Measurements from ENCODE around the gene CTR9. TPM values are rescaled to one million over a fixed set of nuclear protein-coding genes. Genes with fewer than 3 reads are reported as not detected.

The CTR9 gene
- total and polyA plus RNA-seq, 2 of the 8 experiments (the other 6 are each of a cell fraction or from before 2014, with no cell fraction given), result 6.1 to 37.7 TPM

DNA sequence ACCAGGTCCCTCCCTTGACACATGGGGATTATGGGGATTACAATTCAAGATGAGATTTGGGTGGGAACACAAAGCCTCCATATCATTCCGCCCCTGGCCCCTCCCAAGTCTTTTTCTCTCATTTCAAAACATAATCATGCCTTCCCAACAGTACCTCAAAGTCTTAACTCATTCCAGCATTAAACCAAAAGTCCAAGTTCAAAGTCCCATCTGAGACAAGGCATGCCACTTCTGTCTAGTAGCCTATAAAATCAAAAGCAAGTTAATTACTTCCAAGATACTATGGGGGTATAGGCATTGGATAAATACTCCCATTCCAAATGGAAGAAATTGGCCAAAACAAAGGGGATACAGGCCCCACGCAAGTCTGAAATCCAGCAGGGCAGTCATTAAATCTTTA lies 77.4 kb downstream of the CTR9 start:
- ChIA-PET CTCF (ENCODE audit: partially characterized antibody) (interaction anchor here (1.9 kb wide), 1 partner anchor 58 kb away, joined by 4 read pairs; no protein-coding TSS in a partner anchor), POLR2A (ENCODE audit: partially characterized antibody) (interaction anchor here (2.6 kb wide), 1 partner anchor 19 kb away, joined by 16 read pairs; the partner anchor contains the start of gene EIF4G2)
- no peak overlapping the region for H3K56ac ChIP-seq (replicated peaks; ENCODE audit: insufficient read length, low read depth, low read length)

More for the DNA sequence above, 77.4 kb downstream of the CTR9 start:
- no peak overlapping the region for H3K27ac ChIP-seq (ENCODE audit: low read depth, low read length)
- H3K36me3 ChIP-seq (ENCODE audit: control insufficient read depth in 2 of 4, insufficient read depth in 4 of 4, low read length in 3 of 4), result no peaks in the 10 kb centered on the region
- no peak overlapping the region for H2BK12ac ChIP-seq (ENCODE audit: low read depth, low read length)
- no peak overlapping the region for H3K9ac ChIP-seq (replicated peaks in 1 of 4; ENCODE audit: extremely low read depth in 1 of 4, low read depth in 3 of 4, low read length in 3 of 4)
- no peak for DNase-seq (ENCODE audit: low read depth in 1 of 2, low spot score in 2 of 2)
- no peak overlapping the region for H2BK20ac ChIP-seq (ENCODE audit: low read length)
- H4K8ac ChIP-seq (ENCODE audit: extremely low read depth, insufficient read depth, low read length), result no peak overlapping the region
- H2AFZ ChIP-seq (ENCODE audit: low read length), result no peak overlapping the region
- TF ChIP-seq SP4 (IDR thresholded peaks at IDR 0.05; ENCODE audit: low read length) (no peak), RXRA (IDR thresholded peaks at IDR 0.05; ENCODE audit: insufficient read depth, low read depth, low read length) (no peak), HDAC2 (IDR thresholded peaks at IDR 0.05; ENCODE audit: borderline replicate concordance in 1 of 2, low read depth in 2 of 2, low read length in 2 of 2) (no peak), YY1 (IDR thresholded peaks at IDR 0.05; ENCODE audit: low read depth, low read length) (no peak), PHF8 (conservative IDR thresholded peaks at IDR 0.05; ENCODE audit: low read depth, low read length) (no peak), EZH2 (IDR thresholded peaks at IDR 0.05; ENCODE audit: low read depth, low read length, severe bottlenecking) (no peak), JUND (IDR thresholded peaks at IDR 0.05; ENCODE audit: low read length) (no peak), SIN3A (conservative IDR thresholded peaks at IDR 0.05 in 1 of 2, IDR thresholded peaks at IDR 0.05 in 1 of 2; ENCODE audit: low read depth in 1 of 2, low read length in 2 of 2) (no peak), POU5F1 (IDR thresholded peaks at IDR 0.05; ENCODE audit: low read depth, low read length) (no peak)
- H3K79me2 ChIP-seq (ENCODE audit: control insufficient read depth in 1 of 2, insufficient read depth in 2 of 2, low read length in 2 of 2), result no peaks in the 10 kb centered on the region
- H3K23me2 ChIP-seq (ENCODE audit: low read depth, low read length), result no peaks in the 10 kb centered on the region
- H2BK120ac ChIP-seq (replicated peaks; ENCODE audit: low read depth, low read length), result no peak overlapping the region
- no peak overlapping the region for H3K4me2 ChIP-seq (ENCODE audit: insufficient read depth in 1 of 2, low read depth in 2 of 2, low read length in 2 of 2)
- no peaks in the 10 kb centered on the region; a peak in 1 of 7 replicates for H3K27me3 ChIP-seq (replicated peaks in 1 of 4; ENCODE audit: control insufficient read depth in 3 of 4, extremely low read depth in 1 of 4, insufficient read depth in 3 of 4, low read length in 3 of 4)
- no peak overlapping the region for H3K18ac ChIP-seq (ENCODE audit: extremely low read depth, low read length)
- H4K5ac ChIP-seq (ENCODE audit: insufficient read length, low read depth, low read length), result no peak overlapping the region
- no peak overlapping the region for H3K4ac ChIP-seq (replicated peaks; ENCODE audit: insufficient read length, low read depth, low read length)
- 0 out of 4 replicates have a peak, but pooled peaks cover 0 to 4% of the 10 kb centered on the region in 2 experiments for H3K9me3 ChIP-seq (ENCODE audit: insufficient read depth in 2 of 2, low read depth in 1 of 2, low read length in 1 of 2)
- no peak overlapping the region for H2BK5ac ChIP-seq (ENCODE audit: low read depth, low read length)
- H3K23ac ChIP-seq (ENCODE audit: insufficient read length), result no peak overlapping the region
- no peaks in the 10 kb centered on the region for H4K20me1 ChIP-seq (replicated peaks in 1 of 2; ENCODE audit: control insufficient read depth in 1 of 2, insufficient read depth in 2 of 2, low read length in 2 of 2)
- H2BK15ac ChIP-seq (ENCODE audit: low read length), result no peak overlapping the region
- H3K4me3 ChIP-seq (ENCODE audit: extremely low read depth in 1 of 4, insufficient read depth in 2 of 4, low read depth in 3 of 4, low read length in 4 of 4), result no peak overlapping the region
- H4K91ac ChIP-seq (replicated peaks; ENCODE audit: insufficient read length, low read length), result no peak overlapping the region
- FAIRE-seq, result no peak
- no peaks in the 10 kb centered on the region for H3K79me1 ChIP-seq (ENCODE audit: low read depth, low read length)
- H3K4me1 ChIP-seq (replicated peaks in 1 of 4; ENCODE audit: control insufficient read depth in 3 of 4, insufficient read depth in 4 of 4, low read length in 3 of 4), result no peaks in the 10 kb centered on the region
- no peak overlapping the region for H2AK5ac ChIP-seq (ENCODE audit: low read depth, low read length)
- 83% methylated on average over 2 of the region's 2 CpGs; no CpG with 5 or more reads in 1 of the 2 experiments for WGBS, 2 experiments (ENCODE audit: extremely low coverage in 1 of 2, insufficient coverage in 1 of 2, insufficient read length in 1 of 2, insufficient replicate concordance in 2 of 2, low coverage in 1 of 2, low lambda C conversion rate in 2 of 2, missing lambda C conversion rate in 1 of 2)
- H3K14ac ChIP-seq (ENCODE audit: insufficient read length), result no peak overlapping the region

All from H1 (cell line).